HepG2 (cell line): ENCODE data around the gene NARS2. TPM values are rescaled to one million over a fixed set of nuclear protein-coding genes. Genes with fewer than 3 reads are reported as not detected.

Experiments used
- GZF1 ChIP-seq: sonication (generic); formaldehyde crosslinking; IDR thresholded peaks from 2 replicates; pipeline ENCODE4 v1.5.1; 2020; ENCODE audit warnings: mild to moderate bottlenecking, missing genetic modification reagents
- MED13 ChIP-seq: sonication (generic); formaldehyde crosslinking; IDR thresholded peaks from 2 replicates; pipeline ENCODE4 v1.5.0; 2020; ENCODE audit warnings: missing genetic modification reagents
- MLX ChIP-seq: IDR thresholded peaks from 2 replicates; pipeline ENCODE4 v1.6.1; 2016
- NFYB ChIP-seq: sonication (generic); formaldehyde crosslinking; IDR thresholded peaks from 2 replicates; pipeline ENCODE4 v1.4.0; 2020; ENCODE audit warnings: missing genetic modification reagents
- NPAS2 ChIP-seq: sonication (generic); formaldehyde crosslinking; IDR thresholded peaks from 2 replicates; pipeline ENCODE4 v1.8.0; 2022; ENCODE audit warnings: mild to moderate bottlenecking, missing genetic modification reagents, borderline replicate concordance
- PCBP1 ChIP-seq: fragments of 200-400 bp; formaldehyde crosslinking; IDR thresholded peaks from 2 replicates; pipeline ENCODE4 v1.6.1; 2017; ENCODE audit warnings: mild to moderate bottlenecking, low read depth, low read length, borderline replicate concordance
- PRDM10 ChIP-seq: sonication (generic); formaldehyde crosslinking; IDR thresholded peaks from 2 replicates; pipeline ENCODE4 v1.4.0; 2020; ENCODE audit warnings: low read depth, missing genetic modification reagents
- RBM39 ChIP-seq: fragments of 200-400 bp; formaldehyde crosslinking; IDR thresholded peaks from one replicate; pipeline ENCODE4 v1.6.1; 2018; ENCODE audit warnings: antibody characterized with exemption, mild to moderate bottlenecking, low read depth, low read length; ENCODE audit not compliant: poor library complexity, severe bottlenecking
- REXO4 ChIP-seq: sonication (generic); formaldehyde crosslinking; IDR thresholded peaks from 2 replicates; pipeline ENCODE4 v1.8.0; 2022; ENCODE audit warnings: missing genetic modification reagents, mild to moderate bottlenecking, borderline replicate concordance
- RXRB ChIP-seq: IDR thresholded peaks from 2 replicates; pipeline ENCODE4 v1.6.1; 2016; ENCODE audit warnings: borderline replicate concordance, missing genetic modification reagents, missing compliant biosample characterization
- SNAPC5 ChIP-seq: sonication (generic); formaldehyde crosslinking; IDR thresholded peaks from 2 replicates; pipeline ENCODE4 v1.8.1; 2023; ENCODE audit warnings: mild to moderate bottlenecking, missing genetic modification reagents, borderline replicate concordance
- ZBTB1 ChIP-seq: sonication (generic); formaldehyde crosslinking; IDR thresholded peaks from 2 replicates; pipeline ENCODE4 v1.4.0; 2020; ENCODE audit warnings: missing genetic modification reagents, borderline replicate concordance
- ZNF709 ChIP-seq: sonication (generic); formaldehyde crosslinking; IDR thresholded peaks from 2 replicates; pipeline ENCODE4 v1.5.0; 2020; ENCODE audit warnings: mild to moderate bottlenecking, missing genetic modification reagents
- ZNF773 ChIP-seq: sonication (generic); formaldehyde crosslinking; IDR thresholded peaks from 2 replicates; pipeline ENCODE4 v1.4.0; 2020; ENCODE audit warnings: missing genetic modification reagents, borderline replicate concordance
- ZNF839 ChIP-seq: sonication (generic); formaldehyde crosslinking; IDR thresholded peaks from 2 replicates; pipeline ENCODE4 v1.4.0; 2020; ENCODE audit warnings: missing genetic modification reagents, mild to moderate bottlenecking, borderline replicate concordance
- polyA plus RNA-seq, 8 experiments: library from polyadenylated mRNA; depleted of rRNA in 3 of 8; stranded (reverse) in 7 of 8; unstranded in 1 of 8; fragments of >200 nt; fragmentation: Illumina TruSeq in 4 of 8; extraction: Trizol in 4 of 8; gene quantifications; 2 replicates each; pipeline versions ENCODE4 v1.2.1 to v1.2.3, GENCODE V29; 2011 to 2016; ENCODE audit warnings: low read depth in 4 of 8, missing spikeins in 1 of 8, mixed read lengths in 1 of 8; ENCODE audit not compliant: insufficient read depth in 1 of 8
- total RNA-seq, 5 experiments: library from RNA; depleted of rRNA; stranded (reverse); fragments of >200 nt; fragmentation: Illumina TruSeq; extraction: Trizol; gene quantifications; 2 replicates each; pipeline ENCODE4 v1.2.3, GENCODE V29; 2016; ENCODE audit warnings: low read depth in 1 of 5
- TF ChIP-seq, protein P1 (sequence below): sonication (generic); formaldehyde crosslinking; conservative IDR thresholded peaks from 2 replicates; pipeline ENCODE4 v1.4.0; 2020; ENCODE audit warnings: mild to moderate bottlenecking, missing genetic modification reagents, moderate library complexity
- TF ChIP-seq, protein P2 (sequence below): sonication (generic); formaldehyde crosslinking; IDR thresholded peaks from 2 replicates; pipeline ENCODE4 v1.5.0; 2020; ENCODE audit warnings: missing genetic modification reagents
- TF ChIP-seq, protein P3 (sequence below): sonication (generic); formaldehyde crosslinking; IDR thresholded peaks from 2 replicates; pipeline ENCODE4 v1.4.0; 2020; ENCODE audit warnings: mild to moderate bottlenecking, missing genetic modification reagents

The NARS2 gene
- total and polyA plus RNA-seq, 2 of the 13 experiments (the other 11 are each of a cell fraction or from before 2014, with no cell fraction given): 45.9 to 65.0 TPM

GRCh38 chr11:78576549-78577097, 2.0 kb upstream of the NARS2 start (continued):
- TF ChIP-seq, protein P1, sequence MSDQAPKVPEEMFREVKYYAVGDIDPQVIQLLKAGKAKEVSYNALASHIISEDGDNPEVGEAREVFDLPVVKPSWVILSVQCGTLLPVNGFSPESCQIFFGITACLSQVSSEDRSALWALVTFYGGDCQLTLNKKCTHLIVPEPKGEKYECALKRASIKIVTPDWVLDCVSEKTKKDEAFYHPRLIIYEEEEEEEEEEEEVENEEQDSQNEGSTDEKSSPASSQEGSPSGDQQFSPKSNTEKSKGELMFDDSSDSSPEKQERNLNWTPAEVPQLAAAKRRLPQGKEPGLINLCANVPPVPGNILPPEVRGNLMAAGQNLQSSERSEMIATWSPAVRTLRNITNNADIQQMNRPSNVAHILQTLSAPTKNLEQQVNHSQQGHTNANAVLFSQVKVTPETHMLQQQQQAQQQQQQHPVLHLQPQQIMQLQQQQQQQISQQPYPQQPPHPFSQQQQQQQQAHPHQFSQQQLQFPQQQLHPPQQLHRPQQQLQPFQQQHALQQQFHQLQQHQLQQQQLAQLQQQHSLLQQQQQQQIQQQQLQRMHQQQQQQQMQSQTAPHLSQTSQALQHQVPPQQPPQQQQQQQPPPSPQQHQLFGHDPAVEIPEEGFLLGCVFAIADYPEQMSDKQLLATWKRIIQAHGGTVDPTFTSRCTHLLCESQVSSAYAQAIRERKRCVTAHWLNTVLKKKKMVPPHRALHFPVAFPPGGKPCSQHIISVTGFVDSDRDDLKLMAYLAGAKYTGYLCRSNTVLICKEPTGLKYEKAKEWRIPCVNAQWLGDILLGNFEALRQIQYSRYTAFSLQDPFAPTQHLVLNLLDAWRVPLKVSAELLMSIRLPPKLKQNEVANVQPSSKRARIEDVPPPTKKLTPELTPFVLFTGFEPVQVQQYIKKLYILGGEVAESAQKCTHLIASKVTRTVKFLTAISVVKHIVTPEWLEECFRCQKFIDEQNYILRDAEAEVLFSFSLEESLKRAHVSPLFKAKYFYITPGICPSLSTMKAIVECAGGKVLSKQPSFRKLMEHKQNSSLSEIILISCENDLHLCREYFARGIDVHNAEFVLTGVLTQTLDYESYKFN (CRISPR knock-in tag): peak; percentile 95
- TF ChIP-seq RBM39 (no peak), ZNF709 (peak; percentile 43; the same call in 1 of the 2 replicates), ZBTB1 (CRISPR knock-in tag) (no peak), NPAS2 (CRISPR knock-in tag) (no peak), ZNF839 (no peak), GZF1 (CRISPR knock-in tag) (no peak), ZNF773 (no peak), RXRB (CRISPR knock-in tag) (peak; percentile 92), REXO4 (CRISPR knock-in tag) (no peak), MED13 (no peak), NFYB (CRISPR knock-in tag) (no peak), MLX (peak; percentile 56; the same call in 1 of the 2 replicates), SNAPC5 (no peak), PRDM10 (CRISPR knock-in tag) (peak; percentile 58; the same call in 1 of the 2 replicates), PCBP1 (no peak)
- TF ChIP-seq, protein P2, sequence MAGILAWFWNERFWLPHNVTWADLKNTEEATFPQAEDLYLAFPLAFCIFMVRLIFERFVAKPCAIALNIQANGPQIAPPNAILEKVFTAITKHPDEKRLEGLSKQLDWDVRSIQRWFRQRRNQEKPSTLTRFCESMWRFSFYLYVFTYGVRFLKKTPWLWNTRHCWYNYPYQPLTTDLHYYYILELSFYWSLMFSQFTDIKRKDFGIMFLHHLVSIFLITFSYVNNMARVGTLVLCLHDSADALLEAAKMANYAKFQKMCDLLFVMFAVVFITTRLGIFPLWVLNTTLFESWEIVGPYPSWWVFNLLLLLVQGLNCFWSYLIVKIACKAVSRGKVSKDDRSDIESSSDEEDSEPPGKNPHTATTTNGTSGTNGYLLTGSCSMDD (CRISPR knock-in tag): no peak
- TF ChIP-seq, protein P3, sequence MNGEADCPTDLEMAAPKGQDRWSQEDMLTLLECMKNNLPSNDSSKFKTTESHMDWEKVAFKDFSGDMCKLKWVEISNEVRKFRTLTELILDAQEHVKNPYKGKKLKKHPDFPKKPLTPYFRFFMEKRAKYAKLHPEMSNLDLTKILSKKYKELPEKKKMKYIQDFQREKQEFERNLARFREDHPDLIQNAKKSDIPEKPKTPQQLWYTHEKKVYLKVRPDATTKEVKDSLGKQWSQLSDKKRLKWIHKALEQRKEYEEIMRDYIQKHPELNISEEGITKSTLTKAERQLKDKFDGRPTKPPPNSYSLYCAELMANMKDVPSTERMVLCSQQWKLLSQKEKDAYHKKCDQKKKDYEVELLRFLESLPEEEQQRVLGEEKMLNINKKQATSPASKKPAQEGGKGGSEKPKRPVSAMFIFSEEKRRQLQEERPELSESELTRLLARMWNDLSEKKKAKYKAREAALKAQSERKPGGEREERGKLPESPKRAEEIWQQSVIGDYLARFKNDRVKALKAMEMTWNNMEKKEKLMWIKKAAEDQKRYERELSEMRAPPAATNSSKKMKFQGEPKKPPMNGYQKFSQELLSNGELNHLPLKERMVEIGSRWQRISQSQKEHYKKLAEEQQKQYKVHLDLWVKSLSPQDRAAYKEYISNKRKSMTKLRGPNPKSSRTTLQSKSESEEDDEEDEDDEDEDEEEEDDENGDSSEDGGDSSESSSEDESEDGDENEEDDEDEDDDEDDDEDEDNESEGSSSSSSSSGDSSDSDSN (CRISPR knock-in tag): 0 out of 2 replicates have a peak, but pooled peaks have one; percentile 34
